Measurements from ENCODE around the gene IRAK2. TPM values are rescaled to one million over a fixed set of nuclear protein-coding genes. Genes with fewer than 3 reads are reported as not detected.

IRAK2 gene
- total and polyA plus RNA-seq, 4 donors: 2.9 to 33.1 (median 10.0) TPM

- peaks cover 6 to 23% (median 16%) of the 10 kb centered on the region in 4 donors for H3K36me3 ChIP-seq (ENCODE audit: control insufficient read depth in 4 of 4, insufficient read depth in 4 of 4, low read length in 4 of 4)
- no peaks in the 10 kb centered on the region for H3K27me3 ChIP-seq (ENCODE audit: control insufficient read depth in 3 of 3, insufficient read depth in 3 of 3, low read length in 2 of 3)
- WGBS, 2 donors: 70 to 78% methylated on average over 12 of the region's 12 CpGs
- H3K27ac ChIP-seq (ENCODE audit: low read depth in 1 of 2, low read length in 1 of 2): no peak overlapping the region
- DNase-seq: no peak
- H3K9me3 ChIP-seq (ENCODE audit: control insufficient read depth in 4 of 4, insufficient read depth in 3 of 4, low read length in 3 of 4): no peaks in the 10 kb centered on the region
- H3K4me1 ChIP-seq (ENCODE audit: control insufficient read depth in 5 of 5, insufficient read depth in 5 of 5, low read length in 5 of 5): peaks cover 0 to 7% (median 0%) of the 10 kb centered on the region in 5 donors
- H3K4me3 ChIP-seq: no peak overlapping the region
- no peak overlapping the region for H3K9ac ChIP-seq (ENCODE audit: insufficient read depth in 1 of 2, low read length in 2 of 2)
- ATAC-seq (ENCODE audit: insufficient read depth, low FRiP score): no peak
- no peak for TF ChIP-seq CTCF (IDR thresholded peaks at IDR 0.05; ENCODE audit: control extremely low read depth, extremely low read depth)
Measured at GRCh38 chr3:10285272-10286132, 120.8 kb downstream of the IRAK2 start.

DNA sequence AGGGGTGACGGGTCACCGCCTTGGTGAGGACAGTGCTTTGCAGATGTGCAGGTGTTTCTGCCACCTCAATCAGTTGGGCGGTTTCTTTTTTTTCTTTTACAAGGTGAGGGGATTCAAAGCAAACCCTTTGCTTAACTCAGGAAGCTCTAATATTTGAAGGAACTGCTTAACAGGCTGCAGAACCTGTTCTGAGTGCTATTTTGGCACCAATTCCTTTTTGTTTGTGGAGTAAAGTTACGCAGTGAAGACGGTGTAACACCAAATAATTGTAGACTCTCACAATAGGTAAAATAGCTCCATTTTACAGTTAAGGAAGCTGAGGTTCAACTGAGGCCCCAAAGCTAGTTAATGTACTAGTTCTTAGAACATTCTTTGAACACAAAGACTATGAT, 121.4 kb downstream of the IRAK2 start:
- no peak for TF ChIP-seq CTCF (IDR thresholded peaks at IDR 0.05; ENCODE audit: control extremely low read depth, extremely low read depth)
- DNase-seq (peak in 2 of 3 donors; percentile 27 to 62), ATAC-seq (ENCODE audit: insufficient read depth, low FRiP score) (no peak)
- H3K9ac ChIP-seq (ENCODE audit: insufficient read depth in 1 of 2, low read length in 2 of 2): no peak overlapping the region
- no peaks in the 10 kb centered on the region for H3K27me3 ChIP-seq (ENCODE audit: control insufficient read depth in 3 of 3, insufficient read depth in 3 of 3, low read length in 2 of 3)
- peaks cover 0 to 7% (median 0%) of the 10 kb centered on the region in 5 donors for H3K4me1 ChIP-seq (ENCODE audit: control insufficient read depth in 5 of 5, insufficient read depth in 5 of 5, low read length in 5 of 5)
- H3K4me3 ChIP-seq: no peak overlapping the region
- H3K27ac ChIP-seq (ENCODE audit: low read depth in 1 of 2, low read length in 1 of 2): no peak overlapping the region
- H3K36me3 ChIP-seq (ENCODE audit: control insufficient read depth in 4 of 4, insufficient read depth in 4 of 4, low read length in 4 of 4): peaks cover 0 to 21% (median 13%) of the 10 kb centered on the region in 4 donors
- no peaks in the 10 kb centered on the region for H3K9me3 ChIP-seq (ENCODE audit: control insufficient read depth in 4 of 4, insufficient read depth in 3 of 4, low read length in 3 of 4)
- 74 to 88% methylated on average over 5 of the region's 5 CpGs for WGBS, 2 donors

- Histone ChIP-seq H3K27me3 (ENCODE audit: control insufficient read depth in 3 of 3, insufficient read depth in 3 of 3, low read length in 2 of 3) (no peaks in the 10 kb centered on the region), H3K9ac (ENCODE audit: insufficient read depth in 1 of 2, low read length in 2 of 2) (no peak overlapping the region), H3K27ac (ENCODE audit: low read depth in 1 of 2, low read length in 1 of 2) (no peak overlapping the region), H3K36me3 (ENCODE audit: control insufficient read depth in 4 of 4, insufficient read depth in 4 of 4, low read length in 4 of 4) (peaks cover 0 to 21% (median 12%) of the 10 kb centered on the region in 4 donors), H3K9me3 (ENCODE audit: control insufficient read depth in 4 of 4, insufficient read depth in 3 of 4, low read length in 3 of 4) (no peaks in the 10 kb centered on the region), H3K4me3 (no peak overlapping the region), H3K4me1 (ENCODE audit: control insufficient read depth in 5 of 5, insufficient read depth in 5 of 5, low read length in 5 of 5) (peaks cover 0 to 7% (median 0%) of the 10 kb centered on the region in 5 donors)
- peak in 2 of 3 donors; percentile 51 to 61 for DNase-seq
- 76 to 84% methylated on average over 2 of the region's 2 CpGs for WGBS, 2 donors
- no peak for TF ChIP-seq CTCF (IDR thresholded peaks at IDR 0.05; ENCODE audit: control extremely low read depth, extremely low read depth)
- no peak for ATAC-seq (ENCODE audit: insufficient read depth, low FRiP score)
Measured at GRCh38 chr3:10286596-10287295, 122.0 kb downstream of the IRAK2 start.

Measured in lung (tissue), 12 donors.